ENCODE data around the gene PSMA2. TPM values are rescaled to one million over a fixed set of nuclear protein-coding genes. Genes with fewer than 3 reads are reported as not detected.

The PSMA2 gene
- total RNA-seq, 4 donors from 2014 or later = 54.5 to 121 (median 67.2) TPM

DNA sequence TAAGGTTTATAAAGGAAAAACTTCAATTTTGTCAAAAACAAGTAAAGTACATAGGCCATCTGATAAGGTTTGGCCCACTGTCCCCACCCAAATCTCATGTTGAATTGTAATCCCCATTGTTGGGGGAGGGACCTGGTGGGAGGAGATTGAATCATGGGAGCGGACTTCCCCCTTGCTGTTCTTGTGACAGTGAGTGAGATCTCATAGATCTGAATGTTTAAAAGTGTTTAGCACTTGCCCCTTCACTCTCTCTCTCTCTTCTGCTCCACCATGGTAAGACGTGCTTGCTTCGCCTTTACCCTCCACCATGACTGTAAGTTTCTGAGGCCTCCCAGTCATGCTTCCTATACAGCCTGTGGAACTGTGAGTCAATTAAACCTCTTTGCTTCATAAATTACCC lies 18.4 kb upstream of the PSMA2 start:
- Histone ChIP-seq H3K36me3 (peaks cover 0 to under 1% of the 10 kb centered on the region in 2 donors), H3K4me1 (no peaks in the 10 kb centered on the region), H3K27me3 (no peaks in the 10 kb centered on the region), H3K27ac (no peak overlapping the region), H3K9me3 (no peaks in the 10 kb centered on the region), H3K4me3 (no peak overlapping the region)
- TF ChIP-seq POLR2A (IDR thresholded peaks at IDR 0.05) = no peak
- TF ChIP-seq, protein P1, sequence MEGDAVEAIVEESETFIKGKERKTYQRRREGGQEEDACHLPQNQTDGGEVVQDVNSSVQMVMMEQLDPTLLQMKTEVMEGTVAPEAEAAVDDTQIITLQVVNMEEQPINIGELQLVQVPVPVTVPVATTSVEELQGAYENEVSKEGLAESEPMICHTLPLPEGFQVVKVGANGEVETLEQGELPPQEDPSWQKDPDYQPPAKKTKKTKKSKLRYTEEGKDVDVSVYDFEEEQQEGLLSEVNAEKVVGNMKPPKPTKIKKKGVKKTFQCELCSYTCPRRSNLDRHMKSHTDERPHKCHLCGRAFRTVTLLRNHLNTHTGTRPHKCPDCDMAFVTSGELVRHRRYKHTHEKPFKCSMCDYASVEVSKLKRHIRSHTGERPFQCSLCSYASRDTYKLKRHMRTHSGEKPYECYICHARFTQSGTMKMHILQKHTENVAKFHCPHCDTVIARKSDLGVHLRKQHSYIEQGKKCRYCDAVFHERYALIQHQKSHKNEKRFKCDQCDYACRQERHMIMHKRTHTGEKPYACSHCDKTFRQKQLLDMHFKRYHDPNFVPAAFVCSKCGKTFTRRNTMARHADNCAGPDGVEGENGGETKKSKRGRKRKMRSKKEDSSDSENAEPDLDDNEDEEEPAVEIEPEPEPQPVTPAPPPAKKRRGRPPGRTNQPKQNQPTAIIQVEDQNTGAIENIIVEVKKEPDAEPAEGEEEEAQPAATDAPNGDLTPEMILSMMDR (IDR thresholded peaks at IDR 0.05) = no peak
- intact Hi-C loops (cut with DNase I; ENCODE audit: low total_unique reads) = no loop called here
- no peak for DNase-seq

DNA sequence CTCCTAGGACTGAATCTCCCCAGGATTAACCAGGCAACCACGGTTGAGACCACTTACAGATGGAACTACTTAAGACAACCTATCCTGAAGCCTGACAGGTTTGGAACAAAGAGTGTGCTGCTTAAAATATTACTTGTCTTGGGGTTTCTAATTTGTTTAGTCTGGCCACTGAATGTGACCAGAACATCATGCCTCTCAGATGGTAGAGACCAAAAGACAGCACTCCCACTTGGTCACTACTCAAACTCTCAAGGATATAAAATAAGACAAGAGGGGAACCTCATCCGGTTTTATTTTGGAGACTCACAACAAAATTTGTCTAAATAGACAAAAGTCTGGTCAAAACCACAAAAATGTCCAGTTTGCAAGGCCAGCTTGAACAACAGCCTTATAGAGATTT lies 15.5 kb upstream of the PSMA2 start:
- Histone ChIP-seq H3K4me1 (no peaks in the 10 kb centered on the region), H3K36me3 (no peaks in the 10 kb centered on the region), H3K9me3 (no peaks in the 10 kb centered on the region), H3K27ac (no peak overlapping the region), H3K27me3 (no peaks in the 10 kb centered on the region), H3K4me3 (no peak overlapping the region)
- no peak for DNase-seq
- TF ChIP-seq, protein P1 (IDR thresholded peaks at IDR 0.05) = no peak
- TF ChIP-seq POLR2A (IDR thresholded peaks at IDR 0.05) = no peak
- intact Hi-C loops (cut with DNase I; ENCODE audit: low total_unique reads) = no loop called here

DNA sequence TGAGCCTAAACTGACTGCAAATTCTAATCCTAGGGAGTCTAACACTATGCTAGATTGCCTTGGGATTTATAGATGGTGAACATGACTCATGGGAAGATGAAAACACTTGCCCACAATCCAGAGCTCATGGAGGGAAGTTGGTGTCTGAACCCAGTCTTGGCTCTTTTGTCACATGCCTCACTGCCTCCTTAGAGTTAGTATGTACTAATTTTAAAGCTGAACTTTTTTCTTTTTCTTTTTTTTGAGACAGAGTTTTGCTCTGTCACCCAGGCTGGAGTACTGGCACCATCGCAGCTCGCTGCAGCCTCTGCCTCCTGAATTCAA lies 14.6 kb upstream of the PSMA2 start:
- no peaks in the 10 kb centered on the region for H3K9me3 ChIP-seq
- no peak overlapping the region for H3K27ac ChIP-seq
- intact Hi-C loops (cut with DNase I; ENCODE audit: low total_unique reads) = no loop called here
- TF ChIP-seq, protein P1 (IDR thresholded peaks at IDR 0.05) = no peak
- TF ChIP-seq POLR2A (IDR thresholded peaks at IDR 0.05) = no peak
- H3K4me3 ChIP-seq = no peak overlapping the region
- H3K27me3 ChIP-seq = no peaks in the 10 kb centered on the region
- no peaks in the 10 kb centered on the region for H3K4me1 ChIP-seq
- DNase-seq = no peak
- no peaks in the 10 kb centered on the region for H3K36me3 ChIP-seq

DNA sequence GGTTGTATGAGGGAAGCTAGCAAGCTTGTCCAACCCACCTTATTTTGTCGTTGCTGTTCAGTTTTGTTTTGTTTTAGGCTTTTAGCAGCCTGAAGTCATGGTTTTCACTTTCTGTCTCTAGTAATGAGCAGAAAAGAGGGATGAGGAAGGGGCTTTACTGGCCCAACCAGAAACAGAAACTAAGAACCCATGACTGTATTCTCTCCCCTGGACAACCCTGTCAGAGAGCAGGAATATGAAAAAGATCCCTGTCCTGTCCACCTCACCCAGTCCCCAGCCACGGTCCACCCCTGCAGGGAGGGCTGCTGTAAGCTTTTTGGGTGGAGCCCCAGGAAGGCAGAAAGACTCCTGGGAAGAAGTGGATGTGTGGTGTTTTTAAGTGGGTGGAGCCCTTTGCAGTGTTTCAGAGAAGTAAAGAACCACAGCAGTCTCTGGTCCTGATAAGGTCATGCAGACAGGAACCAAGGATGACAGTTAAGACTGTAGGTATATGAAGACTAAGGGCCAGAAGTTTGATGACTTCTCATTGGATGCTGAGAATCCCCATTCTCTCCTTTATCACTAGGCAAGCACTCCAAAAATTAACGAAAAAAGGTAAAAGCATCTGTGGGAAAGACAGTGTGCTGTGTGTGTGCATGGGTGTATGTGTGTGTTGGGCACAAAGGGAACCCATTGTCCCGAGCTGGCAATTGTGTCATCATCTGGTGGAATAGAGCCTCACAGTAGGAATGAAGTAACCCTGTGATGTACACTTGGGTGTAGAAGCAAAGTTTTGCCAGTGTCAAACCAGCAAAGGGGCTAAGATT lies 14.1 kb upstream of the PSMA2 start:
- H3K4me3 ChIP-seq = no peak overlapping the region

More for the DNA sequence above, 14.1 kb upstream of the PSMA2 start:
- TF ChIP-seq POLR2A (IDR thresholded peaks at IDR 0.05) = no peak
- TF ChIP-seq, protein P1 (IDR thresholded peaks at IDR 0.05) = no peak
- no peak for DNase-seq
- H3K36me3 ChIP-seq = no peaks in the 10 kb centered on the region
- H3K27me3 ChIP-seq = no peaks in the 10 kb centered on the region
- H3K27ac ChIP-seq = no peak overlapping the region
- no peaks in the 10 kb centered on the region for H3K9me3 ChIP-seq
- H3K4me1 ChIP-seq = no peaks in the 10 kb centered on the region
- intact Hi-C loops (cut with DNase I; ENCODE audit: low total_unique reads) = no loop called here

Data from uterus (tissue), 4 donors.